GM21390 (cell line): ENCODE data around the gene TLR5.

ENCODE experiments used
- ATAC-seq: cut with Tn5 transposase; IDR thresholded peaks from one replicate; pipeline ENCODE4 v1.9.1; 2021; ENCODE audit not compliant: unreplicated experiment

The TLR5 gene

GRCh38 chr1:223116950-223117349 is 26.1 kb downstream of the TLR5 start:
- ATAC-seq, result no peak

GRCh38 chr1:223114871-223115270 is 28.2 kb downstream of the TLR5 start:
- ATAC-seq, result no peak

- no peak for ATAC-seq
Measured at GRCh38 chr1:223110952-223111351, 32.1 kb downstream of the TLR5 start.

- no peak for ATAC-seq
Measured at GRCh38 chr1:223109581-223110026, 33.4 kb downstream of the TLR5 start.

- ATAC-seq, result no peak
Measured at GRCh38 chr1:223106856-223107255, 36.2 kb downstream of the TLR5 start.

- no peak for ATAC-seq
Measured at GRCh38 chr1:223105568-223105967, 37.5 kb downstream of the TLR5 start.

GRCh38 chr1:223102797-223103533 is 40.1 kb downstream of the TLR5 start:
- ATAC-seq, result no peak

DNA sequence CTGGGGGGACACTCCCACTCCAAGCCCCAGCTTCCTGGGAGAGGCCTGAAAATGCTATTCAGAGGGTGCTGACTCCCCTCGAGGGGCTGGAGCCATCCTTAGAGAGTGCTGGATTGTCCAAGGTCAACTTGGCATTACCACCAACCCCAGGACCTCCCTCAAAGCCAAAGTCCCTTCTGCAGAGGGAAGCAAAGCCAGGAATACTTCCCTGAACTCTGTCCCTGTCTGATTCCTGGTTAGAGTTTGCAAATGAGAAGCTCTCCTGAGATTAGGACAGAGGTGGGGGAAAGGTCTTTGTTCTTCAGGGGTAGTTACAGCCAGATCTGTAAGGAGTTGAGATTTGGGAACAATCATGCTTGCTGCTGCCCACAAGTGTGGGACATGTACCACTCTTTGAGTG is 45.3 kb downstream of the TLR5 start:
- no peak for ATAC-seq

DNA sequence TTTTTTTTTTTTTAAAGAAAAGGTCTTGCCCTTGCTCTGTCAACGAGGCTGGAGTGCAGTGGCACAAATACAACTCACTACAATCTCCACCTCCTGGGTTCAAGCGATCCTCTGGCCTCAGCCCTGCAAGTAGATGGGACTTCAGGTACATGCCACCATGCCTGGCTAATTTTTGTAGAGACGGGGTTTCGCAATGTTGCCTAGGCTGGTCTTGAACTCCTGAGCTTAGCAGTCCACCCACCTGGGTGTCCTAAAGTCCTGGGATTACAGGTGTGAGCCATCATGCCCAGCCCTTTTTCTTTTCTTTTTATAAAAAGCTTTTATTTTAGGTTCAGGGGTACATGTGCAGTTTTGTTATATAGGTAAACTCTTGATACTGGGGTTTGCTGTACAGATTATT is 47.2 kb downstream of the TLR5 start:
- ATAC-seq, result no peak

DNA sequence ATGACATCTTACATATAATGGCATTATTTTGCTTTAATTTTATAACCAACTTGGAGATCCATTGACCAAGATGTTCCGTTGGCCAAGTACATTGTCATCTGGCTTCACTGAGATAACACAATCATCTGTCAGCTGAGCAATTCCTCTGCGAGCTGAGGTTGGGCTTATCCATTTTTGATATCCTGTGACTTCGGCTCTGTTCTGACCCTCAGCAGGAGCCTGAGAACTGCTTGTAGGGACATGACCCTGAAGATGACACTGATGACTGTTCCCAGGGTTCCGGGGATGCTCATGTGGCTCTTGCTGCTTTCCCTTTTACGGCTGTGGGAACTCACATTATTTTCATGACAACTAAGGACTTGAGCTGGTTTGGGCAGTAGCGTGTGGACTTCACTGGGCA is 51.2 kb downstream of the TLR5 start:
- ATAC-seq, result no peak

DNA sequence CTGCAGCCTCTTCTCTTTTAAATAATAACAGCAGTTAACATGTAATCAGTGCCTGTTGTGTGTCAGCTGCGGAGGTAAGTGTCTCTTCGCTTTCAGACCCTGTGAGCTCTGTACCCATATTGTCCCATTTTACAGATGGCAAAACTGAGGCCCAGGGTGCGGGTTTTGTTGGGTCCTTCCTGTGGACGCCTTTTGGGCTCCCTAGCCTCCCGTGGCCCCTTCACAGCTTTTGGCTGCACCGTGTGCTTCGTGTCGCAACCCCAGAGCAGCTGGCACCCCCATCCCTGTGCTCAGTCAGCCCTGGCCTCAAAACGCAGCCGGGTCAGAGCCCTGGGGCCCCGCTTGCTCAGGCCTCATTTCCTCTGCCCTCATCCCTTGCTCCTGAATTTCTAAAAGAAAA is 53.8 kb downstream of the TLR5 start:
- no peak for ATAC-seq

GRCh38 chr1:223088713-223089240 is 54.3 kb downstream of the TLR5 start:
- ATAC-seq, result no peak

GRCh38 chr1:223087291-223088255 is 55.5 kb downstream of the TLR5 start:
- no peak for ATAC-seq

GRCh38 chr1:223084464-223084866 is 58.6 kb downstream of the TLR5 start:
- no peak for ATAC-seq

- no peak for ATAC-seq
Measured at GRCh38 chr1:223083831-223084230, 59.2 kb downstream of the TLR5 start.

DNA sequence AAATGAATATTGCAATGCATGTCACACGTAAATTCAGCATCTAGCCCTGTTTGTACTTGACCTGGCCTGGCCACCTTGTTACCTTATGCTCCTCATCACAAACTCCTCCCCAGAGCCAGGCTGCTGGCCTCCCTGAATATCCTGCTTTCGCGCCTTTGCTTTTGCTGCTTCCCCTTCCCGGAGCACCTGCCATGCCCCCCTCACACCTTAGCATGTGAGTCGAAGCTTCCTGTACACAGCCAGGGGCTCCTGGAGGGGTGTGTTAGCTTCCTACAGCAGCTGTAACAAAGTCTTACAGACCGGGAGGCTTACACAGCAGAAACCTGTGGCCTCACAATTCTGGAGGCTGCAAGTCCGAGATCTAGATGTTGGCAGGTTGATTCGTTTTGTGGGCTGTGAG is 60.1 kb downstream of the TLR5 start:
- no peak for ATAC-seq

DNA sequence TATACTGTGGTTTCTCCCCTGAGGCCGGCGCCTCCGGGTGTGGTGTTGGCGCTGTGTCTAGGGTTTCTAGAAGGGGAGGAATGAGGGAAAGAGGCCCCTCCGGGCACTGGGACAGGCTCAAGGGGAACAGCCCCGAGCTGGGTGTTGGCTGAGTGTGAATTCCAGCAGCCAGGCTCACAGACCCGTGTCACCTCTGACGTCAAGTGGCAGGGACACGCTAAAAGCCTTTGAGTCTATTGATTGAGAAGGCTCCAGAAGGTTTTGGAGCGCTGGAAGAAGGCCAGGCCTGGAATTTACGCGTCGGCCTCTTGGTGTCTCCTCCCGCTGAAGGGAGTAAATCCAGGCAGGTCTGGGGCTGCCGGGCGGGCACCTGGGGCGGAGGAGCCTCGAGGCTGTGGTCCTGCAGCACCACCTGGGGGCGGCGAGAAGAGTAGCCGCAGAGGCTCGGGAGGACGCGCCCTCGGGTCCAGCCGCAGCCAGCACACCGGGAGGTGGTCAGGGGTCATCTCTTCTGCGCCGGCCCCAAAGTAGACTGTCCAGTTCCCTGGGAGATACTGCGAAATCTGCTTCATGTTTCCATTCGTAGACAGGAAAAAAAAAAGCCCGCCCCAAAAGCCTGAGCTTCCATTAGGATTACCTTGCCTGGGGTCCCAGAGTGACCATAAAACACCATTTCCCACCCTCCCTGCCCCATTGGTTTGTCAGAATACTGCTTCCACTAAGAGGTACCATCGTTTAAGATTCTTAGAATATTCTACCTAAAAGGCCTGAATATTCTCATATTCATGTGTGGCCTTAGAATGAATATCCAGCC is 61.7 kb downstream of the TLR5 start:
- peak; percentile 97 for ATAC-seq

DNA sequence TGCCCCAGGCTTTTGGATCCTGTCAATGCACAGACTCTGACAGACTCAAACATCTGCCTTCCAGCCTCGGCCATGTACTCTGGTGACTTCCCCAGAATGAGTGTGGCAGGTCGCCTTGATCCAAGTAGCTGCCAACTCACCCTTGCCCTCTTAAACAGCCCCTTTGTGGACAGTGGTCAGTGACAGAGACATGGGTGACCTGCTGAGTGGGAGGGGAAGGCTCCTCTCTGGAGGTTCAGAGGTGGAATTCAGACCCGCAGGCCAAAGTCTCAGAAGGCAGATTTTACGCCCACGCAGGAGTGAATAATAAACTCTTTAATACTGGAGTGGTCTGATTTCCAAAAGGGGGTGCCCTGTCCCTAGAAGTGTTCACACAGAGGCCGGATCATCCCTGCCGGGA is 63.5 kb downstream of the TLR5 start:
- no peak for ATAC-seq

- ATAC-seq, result no peak
Measured at GRCh38 chr1:223077247-223077833, 65.7 kb downstream of the TLR5 start.

GRCh38 chr1:223076362-223076761 is 66.7 kb downstream of the TLR5 start:
- ATAC-seq, result no peak

- ATAC-seq, result no peak
Measured at GRCh38 chr1:223075834-223076233, 67.2 kb downstream of the TLR5 start.
